ENCODE results near the gene SLC16A1. TPM values are rescaled to one million over a fixed set of nuclear protein-coding genes. Genes with fewer than 3 reads are reported as not detected.
A peak's percentile ranks its signal among the peaks of the same experiment; 100 is the strongest.

The SLC16A1 gene
- total and polyA plus RNA-seq, 2 of the 8 experiments (the other 6 are each of a cell fraction or from before 2014, with no cell fraction given) = 435 to 545 TPM

DNA sequence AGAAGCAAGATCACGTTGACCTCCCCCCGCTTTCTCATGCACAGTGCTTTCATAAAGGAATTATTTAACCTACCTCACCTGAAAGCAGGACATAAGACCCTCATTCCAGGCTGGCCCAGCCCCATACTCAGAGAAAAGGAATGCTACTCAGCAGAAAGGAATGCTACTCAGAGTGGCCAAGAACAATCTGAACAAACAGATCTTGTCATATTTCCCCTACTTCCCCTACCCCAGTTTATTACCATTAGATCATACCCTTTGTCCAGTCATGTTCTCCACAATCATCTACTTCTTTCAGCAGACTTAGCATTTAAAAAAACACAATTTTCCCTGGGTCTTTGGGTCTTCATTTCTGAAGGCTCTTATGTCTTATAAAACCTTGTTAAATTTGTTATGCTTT lies 89.8 kb downstream of the SLC16A1 start:
- Histone ChIP-seq H3K23ac (ENCODE audit: insufficient read length) (no peak overlapping the region), H3K23me2 (ENCODE audit: low read depth, low read length) (no peaks in the 10 kb centered on the region), H4K8ac (ENCODE audit: extremely low read depth, insufficient read depth, low read length) (no peak overlapping the region), H3K36me3 (ENCODE audit: control insufficient read depth in 2 of 4, insufficient read depth in 4 of 4, low read length in 3 of 4) (no peaks in the 10 kb centered on the region), H3K79me1 (ENCODE audit: low read depth, low read length) (no peaks in the 10 kb centered on the region), H2AFZ (ENCODE audit: low read length) (no peak overlapping the region), H3K4me1 (replicated peaks in 1 of 4; ENCODE audit: control insufficient read depth in 3 of 4, insufficient read depth in 4 of 4, low read length in 3 of 4) (no peaks in the 10 kb centered on the region; a peak in 1 of 7 replicates), H3K56ac (replicated peaks; ENCODE audit: insufficient read length, low read depth, low read length) (no peak overlapping the region), H3K9ac (replicated peaks in 1 of 4; ENCODE audit: extremely low read depth in 1 of 4, low read depth in 3 of 4, low read length in 3 of 4) (no peak overlapping the region), H3K79me2 (ENCODE audit: control insufficient read depth in 1 of 2, insufficient read depth in 2 of 2, low read length in 2 of 2) (no peaks in the 10 kb centered on the region), H3K27me3 (replicated peaks in 1 of 4; ENCODE audit: control insufficient read depth in 3 of 4, extremely low read depth in 1 of 4, insufficient read depth in 3 of 4, low read length in 3 of 4) (no peaks in the 10 kb centered on the region), H2AK5ac (ENCODE audit: low read depth, low read length) (no peak overlapping the region), H3K18ac (ENCODE audit: extremely low read depth, low read length) (no peak overlapping the region), H2BK12ac (ENCODE audit: low read depth, low read length) (no peak overlapping the region; the same call in 1 of the 2 replicates), H4K5ac (ENCODE audit: insufficient read length, low read depth, low read length) (no peak overlapping the region), H3K4ac (replicated peaks; ENCODE audit: insufficient read length, low read depth, low read length) (no peak overlapping the region), H3K4me3 (ENCODE audit: extremely low read depth in 1 of 4, insufficient read depth in 2 of 4, low read depth in 3 of 4, low read length in 4 of 4) (no peak overlapping the region), H3K14ac (ENCODE audit: insufficient read length) (no peak overlapping the region), H2BK20ac (ENCODE audit: low read length) (peak overlapping the region; percentile 52; the same call in 1 of the 2 replicates), H3K4me2 (ENCODE audit: insufficient read depth in 1 of 2, low read depth in 2 of 2, low read length in 2 of 2) (no peak overlapping the region), H4K91ac (replicated peaks; ENCODE audit: insufficient read length, low read length) (no peak overlapping the region), H2BK5ac (ENCODE audit: low read depth, low read length) (peak overlapping the region; percentile 45; the same call in 1 of the 2 replicates), H4K20me1 (replicated peaks in 1 of 2; ENCODE audit: control insufficient read depth in 1 of 2, insufficient read depth in 2 of 2, low read length in 2 of 2) (no peaks in the 10 kb centered on the region), H3K27ac (ENCODE audit: low read depth, low read length) (no peak overlapping the region), H2BK15ac (ENCODE audit: low read length) (peak overlapping the region; percentile 81; the same call in 1 of the 2 replicates), H2BK120ac (replicated peaks; ENCODE audit: low read depth, low read length) (no peak overlapping the region), H3K9me3 (ENCODE audit: insufficient read depth in 2 of 2, low read depth in 1 of 2, low read length in 1 of 2) (no peaks in the 10 kb centered on the region)
- 92% methylated on average over 2 of the region's 2 CpGs; no CpG with 5 or more reads in 1 of the 2 experiments for WGBS, 2 experiments (ENCODE audit: extremely low coverage in 1 of 2, insufficient coverage in 1 of 2, insufficient read length in 1 of 2, insufficient replicate concordance in 2 of 2, low coverage in 1 of 2, low lambda C conversion rate in 2 of 2, missing lambda C conversion rate in 1 of 2)
- CTCF ChIA-PET (ENCODE audit: partially characterized antibody) = no interaction called here
- TF ChIP-seq SP1 (IDR thresholded peaks at IDR 0.05; ENCODE audit: low read depth, low read length) (no peak), CHD1 (IDR thresholded peaks at IDR 0.05; ENCODE audit: low read depth, low read length) (no peak), FOSL1 (IDR thresholded peaks at IDR 0.05; ENCODE audit: insufficient read depth, low read depth, low read length) (no peak), JUN (IDR thresholded peaks at IDR 0.05; ENCODE audit: low read depth, low read length) (no peak), SP4 (IDR thresholded peaks at IDR 0.05; ENCODE audit: low read length) (no peak), RBBP5 (IDR thresholded peaks at IDR 0.05; ENCODE audit: borderline replicate concordance, low read depth, low read length) (no peak), RNF2 (IDR thresholded peaks at IDR 0.05; ENCODE audit: borderline replicate concordance, low read depth, low read length, missing control alignments, poor library complexity, severe bottlenecking) (no peak), GABPA (IDR thresholded peaks at IDR 0.05; ENCODE audit: borderline replicate concordance, insufficient read depth, low read length) (no peak), CEBPB (IDR thresholded peaks at IDR 0.05; ENCODE audit: low read depth, low read length) (no peak), TBP (IDR thresholded peaks at IDR 0.05; ENCODE audit: low read depth, low read length) (no peak), SIN3A (conservative IDR thresholded peaks at IDR 0.05 in 1 of 2, IDR thresholded peaks at IDR 0.05 in 1 of 2; ENCODE audit: low read depth in 1 of 2, low read length in 2 of 2) (no peak)
- TF ChIP-seq, protein P1, sequence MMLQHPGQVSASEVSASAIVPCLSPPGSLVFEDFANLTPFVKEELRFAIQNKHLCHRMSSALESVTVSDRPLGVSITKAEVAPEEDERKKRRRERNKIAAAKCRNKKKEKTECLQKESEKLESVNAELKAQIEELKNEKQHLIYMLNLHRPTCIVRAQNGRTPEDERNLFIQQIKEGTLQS (IDR thresholded peaks at IDR 0.05; ENCODE audit: insufficient read depth, low read depth, low read length) = no peak
- POLR2A ChIA-PET (ENCODE audit: partially characterized antibody) = no interaction called here
- DNase-seq (ENCODE audit: low read depth in 1 of 2, low spot score in 2 of 2) (no peak), FAIRE-seq (no peak)

Data from H1 (cell line).